GM18907 (cell line): ENCODE measurements around the gene GOLGA6L9.
"Not testable (repeated sequence)": the region's sequence is repeated elsewhere in the genome, so short reads cannot be mapped to it uniquely, and the experiment has no call there.

Experiments
- ATAC-seq: cut with Tn5 transposase; IDR thresholded peaks from one replicate; pipeline ENCODE4 v1.9.1; 2021; ENCODE audit warnings: mild to moderate bottlenecking, moderate library complexity; ENCODE audit not compliant: unreplicated experiment

Gene GOLGA6L9

GRCh38 chr15:82465629-82466028 is 36.0 kb downstream of the GOLGA6L9 start:
- ATAC-seq, result not testable (repeated sequence)

GRCh38 chr15:82468205-82468604 is 38.6 kb downstream of the GOLGA6L9 start:
- ATAC-seq, result peak; percentile 97

- ATAC-seq, result not testable (repeated sequence)
Measured at GRCh38 chr15:82469381-82469780, 39.8 kb downstream of the GOLGA6L9 start.

GRCh38 chr15:82472269-82472982 is 42.8 kb downstream of the GOLGA6L9 start:
- ATAC-seq, result not testable (repeated sequence)

GRCh38 chr15:82474596-82475325 is 45.1 kb downstream of the GOLGA6L9 start:
- ATAC-seq, result not testable (repeated sequence)

- ATAC-seq, result not testable (repeated sequence)
Measured at GRCh38 chr15:82475345-82475967, 45.8 kb downstream of the GOLGA6L9 start.

- ATAC-seq, result not testable (repeated sequence)
Measured at GRCh38 chr15:82476697-82477342, 47.2 kb downstream of the GOLGA6L9 start.

GRCh38 chr15:82477343-82478057 is 47.9 kb downstream of the GOLGA6L9 start:
- ATAC-seq, result not testable (repeated sequence)
